Spinal cord (tissue), 10 donors: ENCODE data around the gene SLC25A45. TPM values are rescaled to one million over a fixed set of nuclear protein-coding genes. Genes with fewer than 3 reads are reported as not detected.

Experiments used
- DNase-seq, 6 donors: peaks; one replicate each; pipeline versions ENCODE4 v3.0.0 to v3.0.0-alpha.2; 2013 to 2015; ENCODE audit warnings: low spot score in 6 of 6, low read depth in 4 of 6
- H3K27ac ChIP-seq: one replicate; pipeline ENCODE4 v1.5.1; 2013; ENCODE audit warnings: low read depth, low read length, control low read depth
- H3K27me3 ChIP-seq: one replicate; pipeline ENCODE4 v1.6.1; 2013; ENCODE audit warnings: low read length; ENCODE audit not compliant: control insufficient read depth, insufficient read depth
- H3K36me3 ChIP-seq: one replicate; pipeline ENCODE4 v1.6.1; 2013; ENCODE audit warnings: low read length; ENCODE audit not compliant: control insufficient read depth, insufficient read depth
- H3K4me1 ChIP-seq: one replicate; pipeline ENCODE4 v1.6.1; 2013; ENCODE audit warnings: low read length; ENCODE audit not compliant: control insufficient read depth, insufficient read depth
- H3K4me3 ChIP-seq: one replicate; pipeline ENCODE4 v1.5.1; 2013; ENCODE audit warnings: low read depth, low read length, control low read depth
- H3K9me3 ChIP-seq: one replicate; pipeline ENCODE4 v1.6.1; 2013; ENCODE audit warnings: low read length; ENCODE audit not compliant: control insufficient read depth, insufficient read depth
- WGBS: methylation state at CpG from one replicate; pipeline ENCODE4 v1.1.5; 2013; ENCODE audit warnings: missing lambda C conversion rate; ENCODE audit not compliant: insufficient coverage; 5-methylcytosine and 5-hydroxymethylcytosine counted together
- polyA plus RNA-seq, 2 donors: library from polyadenylated mRNA; unstranded; fragments of 120-200 nt; gene quantifications; one replicate each; pipeline ENCODE4 v1.2.1, GENCODE V29; 2013; ENCODE audit not compliant: insufficient read length in 2 of 2
- total RNA-seq, 2 donors: library from RNA; depleted of rRNA in 1 of 2; stranded (reverse); fragments of 120-200 nt in 1 of 2; fragments of >200 nt in 1 of 2; gene quantifications; one replicate each; pipeline versions ENCODE4 v1.2.3 to v1.2.4, GENCODE V29; 2013 to 2014
- donor health status: healthy.

Gene SLC25A45
- total and polyA plus RNA-seq, 4 donors: 1.8 to 3.7 (median 2.7) TPM

- DNase-seq: no peak
- Histone ChIP-seq H3K4me3 (peak overlapping the region; percentile 66), H3K36me3 (peaks cover 3% of the 10 kb centered on the region), H3K9me3 (no peaks in the 10 kb centered on the region), H3K4me1 (peaks cover 40% of the 10 kb centered on the region), H3K27me3 (no peaks in the 10 kb centered on the region), H3K27ac (peak overlapping the region; percentile 17)
- WGBS: 67% methylated on average over 8 of the region's 10 CpGs
Measured at GRCh38 chr11:65426839-65427690, 44.6 kb upstream of the SLC25A45 start.

- peak overlapping the region; percentile 66 for H3K4me3 ChIP-seq
- H3K4me1 ChIP-seq: peaks cover 48% of the 10 kb centered on the region
Measured at GRCh38 chr11:65425971-65426838, 43.8 kb upstream of the SLC25A45 start.

GRCh38 chr11:65425105-65425970, 42.9 kb upstream of the SLC25A45 start:
- Histone ChIP-seq H3K36me3 (peaks cover 3% of the 10 kb centered on the region), H3K27ac (peak overlapping the region; percentile 99), H3K27me3 (no peaks in the 10 kb centered on the region), H3K4me3 (peak overlapping the region; percentile 66), H3K4me1 (peaks cover 57% of the 10 kb centered on the region), H3K9me3 (no peaks in the 10 kb centered on the region)
- peak in 2 of 6 donors; percentile 48 to 56 for DNase-seq
- WGBS: 17% methylated on average over 7 of the region's 9 CpGs

More at GRCh38 chr11:65425971-65426838, 43.8 kb upstream of the SLC25A45 start:
- H3K27ac ChIP-seq: peak overlapping the region; percentile 99
- DNase-seq: peak in 1 of 6 donors; percentile 20
- H3K36me3 ChIP-seq: peaks cover 3% of the 10 kb centered on the region
- H3K9me3 ChIP-seq: no peaks in the 10 kb centered on the region
- no peaks in the 10 kb centered on the region for H3K27me3 ChIP-seq
- 39% methylated on average over 2 of the region's 9 CpGs for WGBS

GRCh38 chr11:65424205-65425104, 42.0 kb upstream of the SLC25A45 start:
- Histone ChIP-seq H3K9me3 (no peaks in the 10 kb centered on the region), H3K36me3 (no peaks in the 10 kb centered on the region), H3K27ac (peak overlapping the region; percentile 99), H3K4me3 (peak overlapping the region; percentile 66), H3K27me3 (no peaks in the 10 kb centered on the region), H3K4me1 (peaks cover 58% of the 10 kb centered on the region)
- DNase-seq: peak in 2 of 6 donors; percentile 28 to 42
- WGBS: 18% methylated on average over 12 of the region's 18 CpGs

- H3K9me3 ChIP-seq: no peaks in the 10 kb centered on the region
- peak overlapping the region; percentile 66 for H3K4me3 ChIP-seq
- no peaks in the 10 kb centered on the region for H3K36me3 ChIP-seq
- H3K4me1 ChIP-seq: peaks cover 66% of the 10 kb centered on the region
- H3K27ac ChIP-seq: peak overlapping the region; percentile 99
- DNase-seq: peak in 1 of 6 donors; percentile 51
- 68% methylated on average over 18 of the region's 19 CpGs for WGBS
- no peaks in the 10 kb centered on the region for H3K27me3 ChIP-seq
Measured at GRCh38 chr11:65423516-65424204, 41.2 kb upstream of the SLC25A45 start.

- Histone ChIP-seq H3K4me3 (peak within 1 kb of the TSS; percentile 74), H3K4me1 (peaks cover 70% of the 10 kb centered on the region), H3K27ac (peak within 1 kb of the TSS; percentile 99), H3K36me3 (no peaks in the 10 kb centered on the region), H3K27me3 (no peaks in the 10 kb centered on the region), H3K9me3 (no peaks in the 10 kb centered on the region)
- DNase-seq: peak in 4 of 6 donors; percentile 66 to 93 (median 78)
- 23% methylated on average over 38 of the region's 40 CpGs for WGBS
Measured at GRCh38 chr11:65422633-65423515, 40.4 kb upstream of the SLC25A45 start, which contains the start of gene NEAT1. Gene NEAT1 (plus strand): TSS chr11:65422798.

- no peaks in the 10 kb centered on the region for H3K9me3 ChIP-seq
- DNase-seq: peak in 5 of 6 donors; percentile 87 to 98 (median 91)
- H3K36me3 ChIP-seq: no peaks in the 10 kb centered on the region
- peak overlapping the region; percentile 74 for H3K4me3 ChIP-seq
- under 1% methylated on average over 59 of the region's 68 CpGs for WGBS
- H3K27ac ChIP-seq: peak overlapping the region; percentile 99
- H3K4me1 ChIP-seq: peaks cover 71% of the 10 kb centered on the region
- H3K27me3 ChIP-seq: no peaks in the 10 kb centered on the region
Measured at GRCh38 chr11:65421794-65422632, 39.6 kb upstream of the SLC25A45 start.
